Raji (cell line): ENCODE data around the gene TMEM131L.

Experiments
- POLR2A ChIP-seq: IDR thresholded peaks from 2 replicates; pipeline ENCODE4 v1.6.1; 2011; ENCODE audit warnings: low read depth, low read length, control low read depth; ENCODE audit not compliant: insufficient read depth

Gene TMEM131L

DNA sequence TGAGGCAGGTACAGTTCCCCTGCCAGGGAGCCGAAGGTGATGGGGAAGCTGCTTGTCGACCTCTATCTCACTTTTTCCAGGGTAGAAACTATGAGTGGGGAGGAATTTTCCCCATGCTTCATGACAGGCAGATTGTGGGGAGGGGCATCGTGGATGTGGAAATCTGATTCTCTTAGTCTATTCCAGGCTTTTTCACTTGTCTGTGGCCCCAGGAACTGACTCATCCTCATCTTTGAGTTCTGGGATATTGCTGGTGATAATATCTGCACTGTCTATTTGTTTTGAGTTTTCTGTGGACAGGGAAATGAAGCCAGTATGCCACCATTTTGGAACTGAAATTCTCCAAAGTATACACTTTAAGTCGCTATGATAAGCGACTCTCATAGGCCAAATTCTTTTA is 210.3 kb downstream of the TMEM131L start:
- TF ChIP-seq POLR2A: no peak

DNA sequence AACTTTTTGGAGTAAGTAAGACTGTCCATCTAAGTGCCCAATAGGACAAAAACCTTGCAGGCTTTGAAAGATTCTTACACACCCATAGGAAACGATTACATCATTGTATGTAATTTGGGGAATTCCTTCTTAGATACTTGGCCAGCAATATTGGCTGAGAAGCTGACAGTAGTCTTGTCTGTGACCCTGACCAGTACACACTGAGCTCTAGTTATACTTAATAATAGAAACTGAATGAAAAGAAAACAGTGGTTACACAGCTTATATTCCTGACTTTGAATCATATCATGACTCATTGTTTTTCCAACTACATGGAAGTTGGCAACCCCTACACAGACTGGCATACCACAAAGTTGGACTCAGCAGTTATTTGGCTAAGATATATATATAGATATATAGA is 210.8 kb downstream of the TMEM131L start:
- no peak for TF ChIP-seq POLR2A

DNA sequence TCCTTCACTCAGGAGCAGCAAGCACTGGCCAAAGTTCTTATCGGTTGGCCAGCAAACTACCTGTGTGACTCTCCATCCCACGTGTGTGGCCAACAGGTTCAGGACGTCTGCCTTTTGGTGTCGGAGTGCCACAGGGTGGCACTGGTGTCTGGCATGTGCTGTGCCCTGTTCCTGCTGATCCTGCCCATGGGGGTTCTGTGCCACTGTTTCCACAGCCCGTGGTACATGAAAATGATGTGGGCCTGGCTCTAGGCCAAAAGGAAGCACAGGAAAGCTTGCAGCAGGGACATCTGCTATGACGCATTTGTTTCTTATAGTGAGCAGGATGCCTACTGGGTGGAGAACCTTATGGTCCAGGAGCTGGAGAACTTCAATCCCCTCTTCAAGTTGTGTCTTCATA is 213.3 kb downstream of the TMEM131L start:
- TF ChIP-seq POLR2A: no peak

DNA sequence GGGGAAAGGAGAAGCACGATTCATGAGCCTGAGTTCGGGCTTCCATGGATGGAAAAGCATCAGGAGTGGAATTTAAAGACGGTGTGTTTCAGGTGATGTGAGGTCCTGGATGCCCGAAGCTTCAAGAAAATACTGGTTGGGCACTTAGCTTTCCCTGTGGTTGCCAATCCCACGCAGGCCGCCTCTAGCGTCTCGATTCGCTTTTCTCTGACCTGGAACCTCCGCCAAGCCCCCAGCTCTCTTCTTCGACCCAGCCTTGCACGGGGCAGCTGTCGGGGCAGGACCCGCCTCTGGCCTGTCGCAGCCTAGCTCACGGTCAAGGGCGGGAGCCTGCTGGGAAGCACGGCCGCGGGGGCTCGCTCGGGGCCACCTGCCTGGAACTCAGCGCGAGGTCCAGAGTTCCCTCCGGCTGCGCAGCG is 217.6 kb downstream of the TMEM131L start:
- no peak for TF ChIP-seq POLR2A

DNA sequence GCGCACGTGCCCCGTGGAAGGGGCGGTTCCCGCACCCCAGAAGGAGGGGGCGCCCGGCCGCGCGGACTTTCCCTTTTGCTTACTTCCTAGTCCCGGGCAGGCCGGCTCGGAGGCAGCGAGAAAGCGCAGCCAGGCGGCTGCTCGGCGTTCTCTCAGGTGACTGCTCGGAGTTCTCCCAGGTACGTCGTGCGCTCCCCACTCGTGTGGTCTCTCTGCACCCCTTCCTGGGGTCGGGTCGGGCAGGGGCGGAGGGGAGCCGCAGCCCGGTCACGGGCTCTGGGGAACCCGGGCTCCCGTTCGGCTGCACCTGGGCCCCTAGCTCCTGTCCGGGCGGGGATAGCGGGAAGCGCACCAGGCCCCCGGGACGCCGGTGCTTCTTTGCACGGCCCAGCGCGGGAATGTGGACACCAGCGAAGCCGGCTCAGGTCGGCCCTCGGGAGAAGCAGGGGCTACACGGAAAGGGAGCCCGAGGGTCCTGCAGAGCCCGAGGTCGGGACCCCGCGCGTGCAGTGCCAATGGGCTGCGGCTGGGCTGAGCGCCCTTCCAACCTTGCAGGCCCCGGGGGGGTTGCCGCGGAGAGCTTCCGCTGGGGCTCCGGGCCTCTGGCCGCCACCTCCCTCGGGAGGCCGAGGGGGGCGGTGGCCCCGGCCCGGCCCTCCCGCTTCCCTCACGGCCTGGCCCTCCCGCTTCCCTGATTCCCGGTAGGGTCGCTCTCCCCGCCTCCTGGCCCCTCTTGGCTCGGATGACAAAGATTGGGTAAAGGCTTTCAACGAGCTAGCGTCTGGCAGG is 218.2 kb downstream of the TMEM131L start, which contains the start of gene TLR2:
Gene TLR2 (plus strand): TSS at position 99 of the 789 bp plus-strand sequence. CDS start 18,628 bp downstream, outside the sequence.
- TF ChIP-seq POLR2A: no peak

DNA sequence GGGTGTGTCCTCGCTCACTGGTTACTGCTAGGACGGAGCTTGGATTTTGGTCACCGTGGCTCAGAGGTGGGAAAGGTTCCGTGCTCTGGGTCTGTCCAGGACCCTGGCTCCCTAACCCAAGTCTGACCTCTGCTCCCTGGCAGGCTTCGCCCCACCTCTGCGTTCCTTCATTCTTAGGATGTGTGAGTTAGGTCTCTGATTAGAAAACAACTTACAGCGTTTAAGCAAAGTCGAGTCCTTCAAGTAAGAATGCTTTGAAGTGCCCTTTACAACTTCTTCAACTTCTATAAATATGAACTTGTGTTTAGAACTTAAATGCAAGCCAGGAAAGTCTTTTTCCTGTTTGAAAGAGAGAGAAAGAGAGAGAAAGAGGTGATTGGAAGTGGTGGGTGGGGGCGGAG is 218.8 kb downstream of the TMEM131L start:
- TF ChIP-seq POLR2A: no peak
